Measurements from ENCODE around the gene PTRHD1. TPM values are rescaled to one million over a fixed set of nuclear protein-coding genes. Genes with fewer than 3 reads are reported as not detected.
"Not testable (repeated sequence)": the region's sequence is repeated elsewhere in the genome, so short reads cannot be mapped to it uniquely, and the experiment has no call there.

Gene PTRHD1
- total RNA-seq, 1 donor from 2014 or later = 45.5 TPM

DNA sequence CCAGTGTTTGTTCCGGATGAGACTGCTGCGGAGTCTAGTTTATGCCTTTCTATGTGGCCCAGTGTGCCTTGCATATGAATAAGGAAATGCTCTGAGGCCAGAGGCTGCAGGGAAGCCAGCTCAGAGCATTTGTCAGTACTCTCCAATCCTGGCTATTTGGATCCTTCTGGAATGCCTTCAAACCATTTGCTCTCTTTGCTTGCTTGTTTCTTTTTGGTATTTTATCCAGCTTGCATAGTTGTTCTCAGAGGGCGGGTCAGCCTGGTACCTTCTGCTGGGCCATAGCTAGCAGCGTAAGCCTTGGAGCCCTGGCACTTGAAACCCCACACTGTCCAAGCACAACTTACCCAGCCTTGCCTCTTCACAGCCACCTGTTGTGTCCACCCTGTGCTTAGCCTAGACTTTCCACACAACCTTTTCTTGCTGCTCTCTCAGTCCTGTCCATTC, 20.5 kb upstream of the PTRHD1 start:
- no peak for DNase-seq (ENCODE audit: extremely low read depth, low read depth, low spot score)

DNA sequence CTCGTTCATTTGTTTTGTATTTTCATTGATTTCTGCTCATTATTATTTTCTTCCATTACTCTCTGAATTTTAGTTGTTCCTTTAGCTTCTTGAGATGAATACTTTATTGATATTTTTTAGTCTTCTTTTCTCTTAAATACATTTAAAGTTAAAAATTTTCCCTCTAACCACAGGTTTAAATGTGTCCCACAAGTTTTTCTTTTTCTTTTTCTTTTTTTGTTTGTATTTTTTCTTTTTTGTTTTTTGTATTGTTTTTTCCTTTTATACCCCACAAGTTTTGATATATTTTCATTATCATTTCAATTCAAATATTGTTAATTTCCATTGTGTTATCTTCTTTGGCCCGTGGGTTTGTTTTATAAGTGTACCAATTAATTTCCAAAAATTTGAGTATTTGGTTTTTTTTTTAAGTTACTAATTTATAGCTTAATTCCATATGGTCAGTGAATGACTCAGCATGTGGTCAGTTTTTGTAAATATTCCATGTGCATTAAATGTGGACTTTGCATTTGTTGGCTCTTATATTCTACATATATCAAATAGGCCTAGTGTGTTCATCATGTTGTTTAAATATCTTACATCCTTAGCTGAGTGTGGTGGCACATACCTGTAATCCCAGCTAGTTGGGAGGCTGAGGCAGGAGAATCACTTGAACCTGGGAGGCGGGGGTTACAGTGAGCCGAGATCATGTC, 16.3 kb upstream of the PTRHD1 start:
- DNase-seq (ENCODE audit: extremely low read depth, low read depth, low spot score) = no peak

DNA sequence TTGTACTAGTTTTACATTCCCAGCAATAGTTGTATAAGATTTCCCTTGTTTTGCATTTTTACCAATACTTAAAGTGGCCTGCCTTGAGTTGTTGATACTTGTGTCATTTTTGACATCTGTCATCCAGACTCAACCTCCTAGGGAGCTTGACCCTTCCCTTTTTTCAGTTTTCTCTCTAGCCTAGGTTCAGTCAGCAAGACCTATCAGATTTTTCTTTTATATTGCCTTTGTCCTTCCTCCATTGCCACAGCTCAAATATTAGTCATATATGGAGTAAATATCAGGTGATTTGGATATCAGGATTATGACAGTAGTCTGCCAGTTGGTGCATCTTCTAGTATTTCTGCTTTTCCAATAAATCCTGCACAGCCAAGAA, 13.5 kb upstream of the PTRHD1 start:
- DNase-seq (ENCODE audit: extremely low read depth, low read depth, low spot score) = no peak

DNA sequence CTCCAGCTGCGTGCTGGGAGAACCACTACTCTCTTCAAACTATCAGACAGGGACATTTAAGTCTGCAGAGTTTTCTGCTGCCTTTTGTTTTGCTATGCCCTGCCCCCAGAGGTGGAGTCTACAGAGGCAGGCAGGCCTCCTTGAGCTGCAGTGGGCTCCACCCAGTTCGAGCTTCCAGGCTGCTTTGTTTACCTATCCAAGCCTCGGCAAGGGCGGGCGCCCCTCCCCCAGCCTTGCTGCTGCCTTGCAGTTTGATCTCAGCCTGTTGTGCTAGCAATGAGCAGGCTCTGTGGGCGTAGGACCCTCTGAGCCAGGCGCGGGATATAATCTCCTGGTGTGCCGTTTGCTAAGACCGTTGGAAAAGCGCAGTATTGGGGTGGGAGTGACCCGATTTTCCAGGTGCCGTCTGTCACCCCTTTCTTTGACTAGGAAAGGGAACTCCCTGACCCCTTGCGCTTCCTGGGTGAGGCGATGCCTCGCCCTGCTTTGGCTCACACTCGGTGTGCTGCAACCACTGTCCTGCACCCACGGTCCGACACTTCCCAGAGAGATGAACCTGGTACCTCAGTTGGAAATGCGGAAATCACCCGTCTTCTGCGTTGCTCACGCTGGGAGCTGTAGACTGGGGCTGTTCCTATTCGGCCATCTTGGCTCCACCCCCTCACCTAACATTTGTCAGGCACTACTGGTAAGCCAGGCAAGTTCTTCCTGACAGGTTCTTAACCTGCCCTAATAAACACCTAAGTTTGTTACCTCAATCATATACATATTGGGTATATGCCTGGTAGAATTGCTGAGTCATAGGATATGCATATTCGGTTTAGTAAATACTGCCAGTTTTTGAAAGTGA, 12.8 kb upstream of the PTRHD1 start:
- DNase-seq (ENCODE audit: extremely low read depth, low read depth, low spot score) = not testable (repeated sequence)

DNA sequence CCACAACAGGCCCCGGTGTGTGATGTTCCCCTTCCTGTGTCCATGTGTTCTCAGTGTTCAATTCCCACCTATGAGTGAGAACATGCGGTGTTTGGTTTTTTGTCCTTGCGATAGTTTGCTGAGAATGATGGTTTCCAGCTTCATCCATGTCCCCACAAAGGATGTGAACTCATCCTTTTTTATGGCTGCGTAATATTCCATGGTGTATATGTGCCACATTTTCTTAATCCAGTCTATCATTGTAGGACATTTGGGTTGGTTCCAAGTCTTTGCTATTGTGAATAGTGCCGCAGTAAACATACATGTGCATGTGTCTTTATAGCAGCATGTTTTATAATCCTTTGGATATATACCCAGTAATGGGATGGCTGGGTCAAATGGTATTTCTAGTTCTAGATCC, 7.3 kb upstream of the PTRHD1 start:
- DNase-seq (ENCODE audit: extremely low read depth, low read depth, low spot score) = not testable (repeated sequence)

DNA sequence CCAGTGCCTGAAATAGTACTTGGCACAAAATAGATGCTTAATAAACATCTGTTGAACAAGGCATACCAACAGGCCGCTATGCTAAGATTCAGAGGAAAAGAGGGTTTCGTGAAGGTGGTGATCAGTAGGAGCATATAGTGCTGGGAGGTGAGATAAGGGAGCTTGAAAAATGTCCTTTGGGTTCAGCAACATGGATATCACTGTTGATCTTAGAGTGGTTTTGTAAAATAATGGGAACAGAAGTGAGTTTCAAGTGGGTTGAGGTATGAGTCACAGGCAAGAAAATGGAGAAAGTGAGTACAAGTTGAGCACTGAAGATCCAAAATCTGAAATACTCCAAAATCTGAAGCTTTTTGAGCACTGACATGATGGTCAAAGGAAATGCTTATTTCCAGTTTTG, 4.5 kb upstream of the PTRHD1 start:
- no peak for DNase-seq (ENCODE audit: extremely low read depth, low read depth, low spot score)

DNA sequence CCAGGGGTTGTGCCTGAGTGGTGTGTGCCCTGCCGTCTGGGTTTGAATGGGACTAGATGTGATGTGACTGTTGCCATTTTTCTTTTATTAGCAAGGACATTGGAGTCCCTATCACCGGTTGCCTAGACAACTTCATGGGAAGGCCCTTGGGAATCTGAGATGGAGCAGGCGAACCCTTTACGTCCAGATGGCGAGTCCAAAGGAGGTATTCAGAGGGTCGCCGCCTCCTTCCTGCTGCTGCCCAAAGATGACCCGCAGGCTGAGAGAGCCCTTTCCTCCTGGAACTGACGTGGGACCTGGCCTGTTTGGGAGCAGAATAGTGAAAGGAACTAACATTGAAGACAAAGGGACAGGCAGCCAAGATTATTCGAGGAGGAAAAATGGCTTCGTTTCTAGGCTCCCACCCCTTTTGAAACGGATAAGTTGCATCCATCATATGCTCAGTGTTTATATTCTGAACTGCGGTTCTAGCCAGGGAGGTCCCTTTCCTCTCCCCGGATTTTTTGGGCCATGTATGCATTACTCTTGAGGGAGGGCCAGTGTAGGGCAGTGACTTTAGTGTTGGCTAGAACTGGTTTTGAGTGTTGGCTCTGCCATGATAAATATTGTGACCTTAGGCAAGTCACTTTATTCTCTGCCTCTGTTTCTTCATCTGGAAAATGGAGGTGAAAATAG, 707 bp upstream of the PTRHD1 start:
- DNase-seq (ENCODE audit: extremely low read depth, low read depth, low spot score) = no peak

DNA sequence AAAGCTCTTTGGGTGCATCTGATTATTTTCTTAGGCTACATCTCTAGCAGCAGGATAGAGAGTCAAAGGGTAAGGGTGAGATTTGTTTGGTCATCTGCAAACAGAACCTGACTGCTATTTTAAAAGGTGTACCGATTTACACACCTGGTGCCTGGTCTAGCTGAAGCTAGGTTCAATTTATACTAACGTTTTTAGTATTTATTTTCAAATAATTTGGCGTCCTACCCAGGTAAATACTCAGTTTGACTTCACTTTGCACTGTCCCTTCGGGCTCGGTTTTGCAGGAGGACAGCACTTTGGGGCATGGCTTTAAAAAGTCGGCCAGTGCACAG, 683 bp downstream of the PTRHD1 start:
- DNase-seq (ENCODE audit: extremely low read depth, low read depth, low spot score) = no peak

DNA sequence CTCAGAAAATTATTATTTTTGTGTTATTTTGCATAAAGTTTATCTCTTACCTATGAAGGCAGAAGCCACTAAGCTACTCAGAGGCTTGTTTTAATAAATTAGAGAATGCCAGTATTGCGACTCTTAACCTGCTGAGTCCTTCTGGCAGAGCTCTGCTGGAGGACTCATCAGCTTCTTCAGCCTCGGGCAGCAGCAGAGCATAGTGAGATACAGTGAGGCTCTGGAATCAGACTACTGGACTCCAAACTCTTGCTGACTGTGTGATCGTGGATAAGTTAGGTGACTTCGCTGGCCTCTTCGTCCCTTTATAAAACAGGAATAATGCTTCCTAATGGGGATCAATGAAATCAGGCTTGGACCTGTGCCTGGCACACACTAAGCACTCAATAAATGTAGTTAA, 1.7 kb downstream of the PTRHD1 start:
- no peak for DNase-seq (ENCODE audit: extremely low read depth, low read depth, low spot score)

DNA sequence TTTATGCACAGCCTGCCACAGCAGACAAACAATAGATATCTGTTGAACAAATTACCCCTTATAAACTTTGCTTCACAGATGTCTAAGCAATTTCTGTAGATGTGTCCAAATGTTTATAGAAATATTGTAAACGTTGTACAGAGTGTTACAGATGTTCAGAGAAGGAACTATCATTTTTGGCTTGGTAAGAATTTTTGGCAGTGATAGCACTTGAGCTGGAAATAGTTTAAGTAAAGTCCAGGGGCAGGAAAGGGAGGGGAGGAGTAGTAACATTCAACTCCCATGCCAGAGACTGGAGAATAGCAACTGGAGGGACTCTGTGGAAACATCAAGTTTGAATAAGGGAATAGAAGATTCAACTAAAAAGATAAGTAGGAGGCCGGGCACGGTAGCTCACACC, 4.4 kb downstream of the PTRHD1 start:
- no peak for DNase-seq (ENCODE audit: extremely low read depth, low read depth, low spot score)

DNA sequence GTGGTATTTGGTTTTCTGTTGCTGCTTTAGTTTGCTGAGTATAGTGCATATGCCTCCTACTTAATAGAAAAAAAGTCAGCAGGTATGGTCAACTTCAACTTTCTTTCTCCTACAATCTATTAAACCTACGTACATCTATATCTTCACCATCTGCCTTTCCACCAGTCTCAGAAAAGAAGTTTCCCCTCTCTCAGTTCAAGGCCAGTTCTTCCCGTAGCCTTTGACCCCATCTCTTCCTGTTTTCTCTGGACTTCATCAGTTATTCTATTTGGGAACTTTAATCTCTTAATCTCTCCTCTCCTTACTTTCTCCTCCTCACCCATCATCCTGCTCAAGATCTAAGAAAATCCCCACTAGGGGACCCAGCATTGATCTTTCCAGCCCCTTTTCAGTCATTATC, 5.7 kb downstream of the PTRHD1 start:
- no peak for DNase-seq (ENCODE audit: extremely low read depth, low read depth, low spot score)

DNA sequence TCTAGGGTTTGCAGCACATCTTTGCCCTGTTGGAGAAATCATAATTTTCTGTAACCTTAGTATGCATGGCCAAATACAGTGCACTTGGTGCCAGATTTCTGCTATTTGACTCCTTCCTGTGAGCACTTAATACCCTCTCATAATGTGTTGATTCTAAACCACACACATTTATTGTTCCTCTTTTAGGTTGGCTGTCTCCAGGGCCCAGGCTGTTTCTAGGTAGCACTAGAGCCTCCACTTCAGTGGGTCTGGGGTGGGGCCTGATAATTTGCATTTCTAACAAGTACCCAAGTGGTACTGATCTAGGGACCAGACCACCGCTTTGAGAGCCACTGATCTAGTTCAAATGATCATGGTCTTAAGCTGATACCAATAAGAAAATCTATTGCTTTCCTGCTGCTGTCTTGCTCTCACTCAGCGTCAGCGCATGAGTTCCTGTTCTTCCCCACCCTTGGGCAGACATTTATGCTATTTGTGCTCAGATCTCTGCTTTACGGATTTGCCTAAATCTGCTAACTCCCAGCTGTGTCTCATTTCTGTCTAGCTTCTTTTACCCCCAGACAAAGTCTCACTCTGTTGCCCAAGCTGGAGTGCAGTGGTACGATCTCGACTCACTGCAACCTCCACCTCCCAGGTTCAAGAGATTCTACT, 7.4 kb downstream of the PTRHD1 start:
- DNase-seq (ENCODE audit: extremely low read depth, low read depth, low spot score) = no peak

DNA sequence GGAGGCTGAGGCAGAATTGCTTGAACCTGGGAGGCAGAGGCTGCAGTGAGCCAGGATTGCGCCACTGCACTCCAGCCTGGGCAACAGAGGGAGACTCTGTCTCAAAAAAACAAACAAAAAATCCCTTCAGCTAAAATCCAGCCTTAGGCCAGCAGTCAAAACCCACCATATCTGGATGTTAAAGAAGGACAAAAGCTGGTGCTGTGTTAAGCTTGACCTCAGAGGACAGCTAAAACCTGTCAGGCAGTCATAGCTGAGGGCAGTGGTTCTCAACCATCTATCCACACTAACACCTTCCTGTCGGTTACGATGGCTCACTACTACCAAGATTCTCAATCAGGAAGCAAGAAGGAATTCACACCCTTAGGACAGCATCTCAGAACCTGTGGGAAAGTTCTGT, 9.6 kb downstream of the PTRHD1 start:
- DNase-seq (ENCODE audit: extremely low read depth, low read depth, low spot score) = no peak

DNA sequence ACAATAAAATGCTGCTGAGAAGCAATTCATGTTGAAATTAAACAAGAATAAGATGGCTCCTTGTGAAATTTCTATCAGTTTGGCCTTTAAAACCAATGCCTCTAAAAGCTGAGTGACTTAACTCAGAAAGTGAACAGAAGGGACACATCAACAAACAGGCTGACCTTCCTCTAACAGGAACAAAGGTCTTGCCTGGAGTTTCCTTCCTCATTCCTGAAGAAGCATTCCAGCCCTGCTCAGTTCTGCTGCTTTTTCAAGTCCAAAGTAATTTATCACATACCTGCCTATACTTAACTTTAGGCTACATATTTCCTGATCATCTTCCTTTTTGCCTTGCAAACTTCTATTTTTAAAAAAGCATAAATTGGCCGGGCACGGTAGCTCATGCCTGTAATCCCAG, 14.1 kb downstream of the PTRHD1 start:
- DNase-seq (ENCODE audit: extremely low read depth, low read depth, low spot score) = no peak

DNA sequence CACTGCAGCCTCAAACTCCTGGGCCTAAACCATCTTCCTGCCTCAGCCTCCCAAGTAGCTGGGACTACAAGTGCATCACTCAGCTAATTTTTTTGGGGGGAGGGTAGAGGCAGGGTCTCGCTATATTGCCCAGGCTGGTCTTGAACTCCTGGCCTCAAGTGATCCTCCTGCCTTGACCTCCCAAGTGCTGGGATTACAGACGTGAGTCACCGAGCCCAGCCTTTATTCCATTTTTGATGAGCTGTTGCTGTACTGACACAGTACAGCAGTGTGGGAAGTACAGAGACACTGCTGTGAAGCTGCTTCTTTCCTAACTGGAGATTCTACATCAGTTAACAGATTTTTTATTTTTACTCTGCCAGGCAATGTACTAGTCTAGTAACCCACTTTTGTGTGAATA, 18.8 kb downstream of the PTRHD1 start:
- DNase-seq (ENCODE audit: extremely low read depth, low read depth, low spot score) = no peak

DNA sequence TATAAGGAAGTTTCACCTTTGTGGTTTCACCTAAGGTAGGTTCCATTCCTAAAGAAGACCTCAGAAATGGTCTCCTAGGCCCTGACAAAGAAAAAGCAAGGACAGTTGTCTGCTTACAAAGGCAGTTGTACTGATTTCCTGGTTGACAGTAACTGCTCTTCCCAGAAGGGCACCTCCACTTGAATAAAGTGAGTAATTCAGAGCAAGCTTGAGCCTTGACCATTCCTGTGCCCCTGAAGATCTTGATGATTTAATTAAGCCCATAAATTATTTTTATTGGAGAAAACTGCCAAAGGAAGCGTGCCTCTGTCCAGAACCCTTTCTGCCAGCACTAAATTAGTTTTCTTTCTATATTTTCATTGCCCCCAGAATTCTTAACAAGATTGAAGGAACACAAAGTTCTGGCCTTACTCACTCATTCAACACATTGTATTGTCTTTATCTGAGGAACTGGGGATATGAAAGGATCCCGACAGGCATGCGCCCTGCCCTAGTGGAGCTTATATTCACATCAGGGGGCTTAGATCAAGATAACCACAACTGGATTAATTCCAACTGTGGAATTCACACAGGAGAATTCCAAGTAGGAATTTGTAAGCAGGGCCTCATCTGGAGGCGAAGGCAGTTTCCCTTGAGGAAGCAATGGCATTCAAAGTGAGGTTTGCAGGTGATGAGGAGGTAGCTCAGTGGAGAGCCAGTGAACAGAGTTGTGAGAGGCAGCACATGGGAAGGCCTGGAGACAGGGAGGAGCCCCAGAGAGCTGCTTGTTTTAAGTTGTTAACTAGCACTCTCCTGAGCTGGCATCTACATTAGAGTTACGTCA, 21.2 kb downstream of the PTRHD1 start:
- no peak for DNase-seq (ENCODE audit: extremely low read depth, low read depth, low spot score)

DNA sequence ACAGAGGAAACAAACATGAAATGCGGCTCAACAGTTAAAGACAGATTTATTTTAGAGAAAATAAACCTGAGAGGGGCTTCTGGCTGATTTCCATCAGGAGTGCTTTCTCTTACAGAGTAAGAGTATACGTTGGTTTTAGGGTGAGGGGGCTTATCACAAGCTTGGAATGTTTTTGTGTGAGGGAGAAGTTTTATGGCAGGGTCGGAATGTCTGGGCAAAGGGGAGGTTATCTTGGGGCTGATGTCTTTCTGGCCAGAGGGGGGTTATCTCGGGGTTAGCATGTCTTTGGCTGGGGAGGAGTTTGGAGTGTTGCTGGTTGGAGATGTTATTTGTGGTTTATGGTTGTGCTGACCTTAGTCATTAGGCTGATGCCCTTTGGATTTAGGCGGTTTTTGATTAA, 22.1 kb downstream of the PTRHD1 start:
- DNase-seq (ENCODE audit: extremely low read depth, low read depth, low spot score) = no peak

DNA sequence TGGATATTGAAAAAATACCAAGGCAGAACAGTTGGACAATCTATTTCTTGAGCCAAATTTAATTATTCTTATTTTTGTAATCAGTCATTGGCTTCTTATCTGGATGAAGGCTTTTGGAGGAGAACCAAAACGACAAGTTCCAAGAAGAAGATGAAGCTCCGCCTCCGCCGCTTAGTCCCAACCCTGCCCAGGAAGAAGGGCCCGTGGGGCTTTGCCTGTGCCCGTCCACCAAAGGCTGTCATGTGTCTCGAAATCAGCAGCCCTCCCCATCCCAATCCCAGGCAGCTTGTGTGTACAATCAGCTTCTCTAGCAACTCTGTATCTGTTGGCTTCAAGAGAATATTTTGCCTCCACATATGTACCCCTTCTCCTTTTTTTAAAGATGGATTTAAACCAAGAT, 24.6 kb downstream of the PTRHD1 start:
- no peak for DNase-seq (ENCODE audit: extremely low read depth, low read depth, low spot score)

DNA sequence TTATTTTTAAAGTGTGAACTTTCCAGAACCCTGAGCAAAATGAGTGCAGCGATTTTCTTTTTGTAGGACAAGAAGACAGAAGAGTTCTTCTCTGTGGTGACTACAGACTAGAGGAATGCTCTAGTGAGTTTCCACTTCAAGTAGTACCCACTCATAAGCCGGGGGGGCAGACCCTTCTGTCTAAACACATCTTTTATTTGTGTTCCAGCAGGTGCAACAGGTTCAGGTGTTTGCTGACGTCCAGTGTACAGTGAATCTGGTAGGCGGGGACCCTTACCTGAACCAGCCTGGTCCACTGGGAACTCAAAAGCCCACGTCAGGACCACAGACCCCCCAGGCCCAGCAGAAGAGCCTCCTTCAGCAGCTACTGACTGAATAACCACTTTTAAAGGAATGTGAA, 25.2 kb downstream of the PTRHD1 start:
- no peak for DNase-seq (ENCODE audit: extremely low read depth, low read depth, low spot score)

DNA sequence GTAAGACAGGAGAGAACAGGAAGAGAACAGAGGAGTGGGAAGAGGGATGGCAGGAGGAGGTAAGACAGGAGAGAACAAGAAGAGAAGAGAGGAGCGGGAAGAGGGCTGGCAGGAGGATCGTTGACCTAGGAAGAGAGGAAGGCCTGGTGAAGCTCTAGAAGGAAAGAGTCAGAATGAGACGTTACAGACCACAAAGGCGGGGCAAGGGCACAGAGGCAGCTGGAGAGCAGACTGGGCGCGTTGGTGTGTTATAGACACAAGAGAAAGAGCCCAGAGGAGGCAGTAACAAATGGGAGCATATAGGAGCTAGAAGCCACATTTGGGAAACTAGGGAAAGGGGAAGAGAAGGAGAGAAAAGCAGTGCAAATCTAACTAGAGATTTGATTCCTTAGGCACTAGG, 26.6 kb downstream of the PTRHD1 start:
- no peak for DNase-seq (ENCODE audit: extremely low read depth, low read depth, low spot score)

DNA sequence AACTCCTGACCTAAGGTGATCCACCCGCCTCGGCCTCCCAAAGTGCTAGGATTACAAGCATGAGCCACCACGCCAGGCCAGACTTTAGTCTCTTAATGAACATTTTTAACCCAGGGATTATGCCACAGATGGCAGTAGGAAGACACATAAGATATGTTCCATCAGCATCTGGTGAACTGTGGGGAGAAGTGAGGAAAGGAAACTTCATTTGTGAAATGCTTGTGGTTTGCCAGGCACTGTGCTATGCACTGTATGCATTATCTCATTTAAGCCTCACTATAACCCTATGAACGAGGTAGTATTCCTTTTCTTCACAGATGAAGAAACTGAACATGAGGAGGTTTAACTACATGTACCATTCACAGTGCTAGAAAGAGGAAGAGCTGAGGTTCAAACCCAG, 29.3 kb downstream of the PTRHD1 start:
- no peak for DNase-seq (ENCODE audit: extremely low read depth, low read depth, low spot score)
